ENCODE results near the gene RPS6KA4.

DNA sequence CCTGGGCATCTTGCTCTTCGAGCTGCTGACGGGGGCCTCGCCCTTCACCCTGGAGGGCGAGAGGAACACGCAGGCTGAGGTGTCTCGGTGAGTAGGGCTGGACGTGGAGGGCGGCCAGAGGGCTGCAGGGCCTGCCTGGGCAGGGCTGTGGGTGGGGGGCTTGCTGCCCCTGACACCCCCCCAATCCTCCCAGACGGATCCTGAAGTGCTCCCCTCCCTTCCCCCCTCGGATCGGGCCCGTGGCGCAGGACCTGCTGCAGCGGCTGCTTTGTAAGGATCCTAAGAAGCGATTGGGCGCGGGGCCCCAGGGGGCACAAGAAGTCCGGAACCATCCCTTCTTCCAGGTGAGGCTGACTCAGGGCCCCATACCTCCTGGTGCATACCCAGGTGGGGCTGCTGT is 2.7 kb downstream of the RPS6KA4 start:
- TF ChIP-seq POLR2AphosphoS5 (IDR thresholded peaks at IDR 0.05): no peak
- TF ChIP-seq, protein P1, sequence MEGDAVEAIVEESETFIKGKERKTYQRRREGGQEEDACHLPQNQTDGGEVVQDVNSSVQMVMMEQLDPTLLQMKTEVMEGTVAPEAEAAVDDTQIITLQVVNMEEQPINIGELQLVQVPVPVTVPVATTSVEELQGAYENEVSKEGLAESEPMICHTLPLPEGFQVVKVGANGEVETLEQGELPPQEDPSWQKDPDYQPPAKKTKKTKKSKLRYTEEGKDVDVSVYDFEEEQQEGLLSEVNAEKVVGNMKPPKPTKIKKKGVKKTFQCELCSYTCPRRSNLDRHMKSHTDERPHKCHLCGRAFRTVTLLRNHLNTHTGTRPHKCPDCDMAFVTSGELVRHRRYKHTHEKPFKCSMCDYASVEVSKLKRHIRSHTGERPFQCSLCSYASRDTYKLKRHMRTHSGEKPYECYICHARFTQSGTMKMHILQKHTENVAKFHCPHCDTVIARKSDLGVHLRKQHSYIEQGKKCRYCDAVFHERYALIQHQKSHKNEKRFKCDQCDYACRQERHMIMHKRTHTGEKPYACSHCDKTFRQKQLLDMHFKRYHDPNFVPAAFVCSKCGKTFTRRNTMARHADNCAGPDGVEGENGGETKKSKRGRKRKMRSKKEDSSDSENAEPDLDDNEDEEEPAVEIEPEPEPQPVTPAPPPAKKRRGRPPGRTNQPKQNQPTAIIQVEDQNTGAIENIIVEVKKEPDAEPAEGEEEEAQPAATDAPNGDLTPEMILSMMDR (IDR thresholded peaks at IDR 0.05): no peak

All from sigmoid colon (tissue), 4 donors.